ENCODE results near the gene TGFBI. TPM values are rescaled to one million over a fixed set of nuclear protein-coding genes. Genes with fewer than 3 reads are reported as not detected.

Gene TGFBI
- total and polyA plus RNA-seq, 2 experiments from 2014 or later, result 2.9 to 10.2 TPM

GRCh38 chr5:136026636-136027035 is 2.2 kb upstream of the TGFBI start:
- TF ChIP-seq CTCF (IDR thresholded peaks at IDR 0.05; ENCODE audit: low read depth, low read length), result no peak
- H3K27me3 ChIP-seq, result peaks cover 61% of the 10 kb centered on the region
- H3K27ac ChIP-seq, result no peak overlapping the region
- no peaks in the 10 kb centered on the region for H3K9me3 ChIP-seq (ENCODE audit: low read depth)
- H3K4me3 ChIP-seq, result no peak overlapping the region
- DNase-seq (ENCODE audit: low read depth in 1 of 2, low spot score in 1 of 2), result no peak
- H3K36me3 ChIP-seq, result no peaks in the 10 kb centered on the region
- no peaks in the 10 kb centered on the region for H3K4me1 ChIP-seq (ENCODE audit: low read depth)

- TF ChIP-seq CTCF (IDR thresholded peaks at IDR 0.05; ENCODE audit: low read depth, low read length), result no peak
- H3K27me3 ChIP-seq, result peaks cover 61% of the 10 kb centered on the region
- H3K4me1 ChIP-seq (ENCODE audit: low read depth), result no peaks in the 10 kb centered on the region
- no peak overlapping the region for H3K27ac ChIP-seq
- DNase-seq (ENCODE audit: low read depth in 1 of 2, low spot score in 1 of 2), result no peak
- H3K4me3 ChIP-seq, result no peak overlapping the region
- H3K36me3 ChIP-seq, result no peaks in the 10 kb centered on the region
- no peaks in the 10 kb centered on the region for H3K9me3 ChIP-seq (ENCODE audit: low read depth)
These were observed 1.5 kb upstream of the TGFBI start for GRCh38 chr5:136027311-136027710.

GRCh38 chr5:136028090-136028489 is 698 bp upstream of the TGFBI start:
- H3K36me3 ChIP-seq, result no peaks in the 10 kb centered on the region
- no peak for TF ChIP-seq CTCF (IDR thresholded peaks at IDR 0.05; ENCODE audit: low read depth, low read length)
- H3K27me3 ChIP-seq, result peaks cover 61% of the 10 kb centered on the region
- DNase-seq (ENCODE audit: low read depth in 1 of 2, low spot score in 1 of 2), result no peak
- H3K4me3 ChIP-seq, result no peak overlapping the region
- no peaks in the 10 kb centered on the region for H3K4me1 ChIP-seq (ENCODE audit: low read depth)
- no peaks in the 10 kb centered on the region for H3K9me3 ChIP-seq (ENCODE audit: low read depth)
- H3K27ac ChIP-seq, result no peak overlapping the region

GRCh38 chr5:136030252-136030651 is 1.5 kb downstream of the TGFBI start:
- Histone ChIP-seq H3K27me3 (peaks cover 61% of the 10 kb centered on the region), H3K9me3 (ENCODE audit: low read depth) (no peaks in the 10 kb centered on the region), H3K4me1 (ENCODE audit: low read depth) (no peaks in the 10 kb centered on the region), H3K27ac (no peak overlapping the region), H3K36me3 (no peaks in the 10 kb centered on the region), H3K4me3 (no peak overlapping the region)
- TF ChIP-seq CTCF (IDR thresholded peaks at IDR 0.05; ENCODE audit: low read depth, low read length), result no peak
- no peak for DNase-seq (ENCODE audit: low read depth in 1 of 2, low spot score in 1 of 2)

GRCh38 chr5:136030956-136031611 is 2.3 kb downstream of the TGFBI start:
- Histone ChIP-seq H3K9me3 (ENCODE audit: low read depth) (no peaks in the 10 kb centered on the region), H3K4me1 (ENCODE audit: low read depth) (no peaks in the 10 kb centered on the region), H3K4me3 (no peak overlapping the region), H3K36me3 (no peaks in the 10 kb centered on the region), H3K27me3 (peaks cover 54% of the 10 kb centered on the region), H3K27ac (no peak overlapping the region)
- DNase-seq (ENCODE audit: low read depth in 1 of 2, low spot score in 1 of 2), result no peak
- no peak for TF ChIP-seq CTCF (IDR thresholded peaks at IDR 0.05; ENCODE audit: low read depth, low read length)

Data from cardiac muscle cell (in vitro differentiated cells and primary cell).